Activated CD4-positive, alpha-beta T cell treated with anti-CD3 and anti-CD28 coated beads, Interleukin-2, amount 10 ng/mL, durations not matched to agents 24 days and 14 days (primary cell): ENCODE measurements around the gene ABHD12. TPM values are rescaled to one million over a fixed set of nuclear protein-coding genes. Genes with fewer than 3 reads are reported as not detected.

Source experiments
- DNase-seq: peaks from one replicate; pipeline ENCODE4 v3.0.0; 2022
- H3K27ac Mint-ChIP-seq: one replicate; pipeline ENCODE4 v1.8.0; 2022; ENCODE audit warnings: mild to moderate bottlenecking, mixed read lengths
- H3K27me3 Mint-ChIP-seq: one replicate; pipeline ENCODE4 v1.8.0; 2022; ENCODE audit warnings: mixed read lengths
- H3K36me3 Mint-ChIP-seq: one replicate; pipeline ENCODE4 v1.8.0; 2022; ENCODE audit warnings: low read depth, mild to moderate bottlenecking, mixed read lengths
- H3K4me1 Mint-ChIP-seq: one replicate; pipeline ENCODE4 v1.8.0; 2021; ENCODE audit warnings: mixed read lengths
- H3K4me3 Mint-ChIP-seq: one replicate; pipeline ENCODE4 v1.8.0; 2022; ENCODE audit warnings: mild to moderate bottlenecking, moderate library complexity, mixed read lengths
- H3K9me3 Mint-ChIP-seq: one replicate; pipeline ENCODE4 v1.8.0; 2021; ENCODE audit warnings: mixed read lengths
- intact Hi-C: fragments of 100-400 bp; cut with micrococcal nuclease; formaldehyde crosslinking; loops from one replicate; pipeline ENCODE4 v1.15.1; 2023
- total RNA-seq: library from RNA; stranded (reverse); gene quantifications from 2 replicates; pipeline ENCODE4 v1.2.3, GENCODE V29; 2022

Gene ABHD12
- total RNA-seq, 1 donor from 2014 or later: 30.0 TPM

GRCh38 chr20:25355011-25355595, 35.5 kb downstream of the ABHD12 start:
- Mint-ChIP-seq H3K4me1 (peaks cover 16% of the 10 kb centered on the region), H3K9me3 (no peaks in the 10 kb centered on the region), H3K27me3 (no peaks in the 10 kb centered on the region), H3K36me3 (peaks cover 6% of the 10 kb centered on the region), H3K27ac (no peak overlapping the region), H3K4me3 (no peak overlapping the region)
- intact Hi-C loops: no loop called here
- no peak for DNase-seq

GRCh38 chr20:25353747-25354705, 36.6 kb downstream of the ABHD12 start:
- Mint-ChIP-seq H3K27me3 (no peaks in the 10 kb centered on the region), H3K4me1 (peaks cover 16% of the 10 kb centered on the region), H3K9me3 (no peaks in the 10 kb centered on the region), H3K36me3 (peaks cover 6% of the 10 kb centered on the region), H3K4me3 (no peak overlapping the region), H3K27ac (no peak overlapping the region)
- intact Hi-C loops: no loop called here
- no peak for DNase-seq

- Mint-ChIP-seq H3K27me3 (no peaks in the 10 kb centered on the region), H3K4me3 (no peak overlapping the region), H3K9me3 (no peaks in the 10 kb centered on the region), H3K36me3 (peaks cover 6% of the 10 kb centered on the region), H3K4me1 (peaks cover 16% of the 10 kb centered on the region), H3K27ac (no peak overlapping the region)
- intact Hi-C loops: no loop called here
- no peak for DNase-seq
Measured at GRCh38 chr20:25353353-25353746, 37.3 kb downstream of the ABHD12 start.

- Mint-ChIP-seq H3K27ac (no peak overlapping the region), H3K27me3 (no peaks in the 10 kb centered on the region), H3K4me1 (peaks cover 13% of the 10 kb centered on the region), H3K9me3 (no peaks in the 10 kb centered on the region), H3K4me3 (no peak overlapping the region), H3K36me3 (peaks cover 6% of the 10 kb centered on the region)
- intact Hi-C loops: no loop called here
- no peak for DNase-seq
Measured at GRCh38 chr20:25352746-25353145, 37.9 kb downstream of the ABHD12 start.

GRCh38 chr20:25351024-25351360, 39.6 kb downstream of the ABHD12 start:
- Mint-ChIP-seq H3K36me3 (peaks cover 6% of the 10 kb centered on the region), H3K9me3 (no peaks in the 10 kb centered on the region), H3K4me1 (peaks cover 15% of the 10 kb centered on the region), H3K27me3 (no peaks in the 10 kb centered on the region), H3K27ac (no peak overlapping the region), H3K4me3 (no peak overlapping the region)
- intact Hi-C loops: no loop called here
- DNase-seq: no peak

GRCh38 chr20:25346349-25346748, 44.3 kb downstream of the ABHD12 start:
- DNase-seq: peak; percentile 79
- H3K27ac Mint-ChIP-seq: no peak overlapping the region
- intact Hi-C loops: no loop called here
- no peaks in the 10 kb centered on the region for H3K9me3 Mint-ChIP-seq
- H3K4me1 Mint-ChIP-seq: peaks cover 26% of the 10 kb centered on the region
- H3K27me3 Mint-ChIP-seq: no peaks in the 10 kb centered on the region
- no peak overlapping the region for H3K4me3 Mint-ChIP-seq
- peaks cover 9% of the 10 kb centered on the region for H3K36me3 Mint-ChIP-seq

- no peak overlapping the region for H3K27ac Mint-ChIP-seq
- no peak overlapping the region for H3K4me3 Mint-ChIP-seq
- H3K27me3 Mint-ChIP-seq: no peaks in the 10 kb centered on the region
- DNase-seq: no peak
- H3K36me3 Mint-ChIP-seq: peaks cover 9% of the 10 kb centered on the region
- H3K4me1 Mint-ChIP-seq: peaks cover 26% of the 10 kb centered on the region
- H3K9me3 Mint-ChIP-seq: no peaks in the 10 kb centered on the region
- intact Hi-C loops: no loop called here
Measured at GRCh38 chr20:25345721-25346120, 44.9 kb downstream of the ABHD12 start.

- no peak overlapping the region for H3K27ac Mint-ChIP-seq
- H3K36me3 Mint-ChIP-seq: peaks cover 9% of the 10 kb centered on the region
- no peak for DNase-seq
- intact Hi-C loops: no loop called here
- no peaks in the 10 kb centered on the region for H3K27me3 Mint-ChIP-seq
- H3K4me3 Mint-ChIP-seq: no peak overlapping the region
- no peaks in the 10 kb centered on the region for H3K9me3 Mint-ChIP-seq
- H3K4me1 Mint-ChIP-seq: peaks cover 28% of the 10 kb centered on the region
Measured at GRCh38 chr20:25344634-25345033, 46.0 kb downstream of the ABHD12 start.

GRCh38 chr20:25341716-25342680, 48.6 kb downstream of the ABHD12 start:
- H3K4me1 Mint-ChIP-seq: peaks cover 29% of the 10 kb centered on the region
- peaks cover 10% of the 10 kb centered on the region for H3K36me3 Mint-ChIP-seq
- H3K4me3 Mint-ChIP-seq: no peak overlapping the region
- H3K27me3 Mint-ChIP-seq: no peaks in the 10 kb centered on the region
- DNase-seq: no peak
- no peak overlapping the region for H3K27ac Mint-ChIP-seq
- no peaks in the 10 kb centered on the region for H3K9me3 Mint-ChIP-seq
- intact Hi-C loops: no loop called here

GRCh38 chr20:25340380-25340779, 50.3 kb downstream of the ABHD12 start:
- intact Hi-C loops: no loop called here

GRCh38 chr20:25339608-25340007, 51.0 kb downstream of the ABHD12 start:
- intact Hi-C loops: no loop called here
- DNase-seq: no peak
- H3K27ac Mint-ChIP-seq: no peak overlapping the region
- H3K27me3 Mint-ChIP-seq: no peaks in the 10 kb centered on the region
- H3K4me1 Mint-ChIP-seq: peaks cover 12% of the 10 kb centered on the region
- no peaks in the 10 kb centered on the region for H3K9me3 Mint-ChIP-seq
- H3K36me3 Mint-ChIP-seq: peaks cover 12% of the 10 kb centered on the region
- no peak overlapping the region for H3K4me3 Mint-ChIP-seq

More at GRCh38 chr20:25340380-25340779, 50.3 kb downstream of the ABHD12 start:
- DNase-seq: no peak
- Mint-ChIP-seq H3K4me1 (peaks cover 19% of the 10 kb centered on the region), H3K27ac (no peak overlapping the region), H3K9me3 (no peaks in the 10 kb centered on the region), H3K36me3 (peaks cover 15% of the 10 kb centered on the region), H3K27me3 (no peaks in the 10 kb centered on the region), H3K4me3 (no peak overlapping the region)

GRCh38 chr20:25338112-25339023, 52.3 kb downstream of the ABHD12 start:
- Mint-ChIP-seq H3K4me1 (peaks cover 5% of the 10 kb centered on the region), H3K27me3 (no peaks in the 10 kb centered on the region), H3K27ac (no peak overlapping the region), H3K36me3 (peaks cover 11% of the 10 kb centered on the region), H3K9me3 (no peaks in the 10 kb centered on the region), H3K4me3 (no peak overlapping the region)
- no peak for DNase-seq
- intact Hi-C loops: no loop called here
